Erythroblast (primary cell): ENCODE results near the gene FNIP1.
"Not testable (repeated sequence)": the region's sequence is repeated elsewhere in the genome, so short reads cannot be mapped to it uniquely, and the experiment has no call there.

Experiments used
- GATA1 ChIP-seq: IDR thresholded peaks from 2 replicates; pipeline ENCODE4 v1.6.1; 2011; ENCODE audit warnings: low read depth, mild to moderate bottlenecking, control low read depth, low read length, moderate library complexity
- POLR2A ChIP-seq: IDR thresholded peaks from 2 replicates; pipeline ENCODE4 v1.6.1; 2011; ENCODE audit warnings: mild to moderate bottlenecking, low read length

DNA sequence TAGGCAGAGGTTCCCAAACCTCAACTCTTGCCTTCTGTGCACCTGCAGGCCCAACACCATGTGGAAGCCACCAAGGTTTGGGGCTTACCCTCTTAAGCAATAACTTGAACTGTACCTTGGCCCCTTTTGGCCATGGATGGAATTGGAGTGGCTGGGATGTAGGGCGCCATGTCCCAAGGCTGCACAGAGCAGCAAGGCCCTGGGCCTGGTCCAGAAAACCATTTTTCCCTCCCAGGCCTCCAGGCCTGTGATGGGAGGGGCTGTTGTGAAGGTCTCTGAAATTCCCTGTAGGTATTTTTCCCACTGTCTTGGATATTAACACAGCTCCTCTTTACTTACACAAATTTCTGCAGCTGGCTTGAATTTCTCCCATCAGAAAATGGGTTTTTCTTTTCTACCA, 46.2 kb upstream of the FNIP1 start:
- not testable (repeated sequence) for TF ChIP-seq POLR2A, GATA1
